Measurements from ENCODE around the gene SSTR3. TPM values are rescaled to one million over a fixed set of nuclear protein-coding genes. Genes with fewer than 3 reads are reported as not detected.

The SSTR3 gene
- total RNA-seq, 1 donor from 2014 or later, result not detected

GRCh38 chr22:37245740-37246139, 33.5 kb upstream of the SSTR3 start:
- Histone ChIP-seq H3K27me3 (no peaks in the 10 kb centered on the region), H3K9me3 (no peaks in the 10 kb centered on the region), H3K4me1 (no peaks in the 10 kb centered on the region), H3K36me3 (no peaks in the 10 kb centered on the region), H3K27ac (no peak overlapping the region), H3K4me3 (no peak overlapping the region)
- intact Hi-C loops (cut with DNase I), result no loop called here
- no peak for DNase-seq (ENCODE audit: extremely low spot score in 2 of 2)
- TF ChIP-seq POLR2A (IDR thresholded peaks at IDR 0.05) (no peak), CTCF (IDR thresholded peaks at IDR 0.05) (no peak), POLR2AphosphoS5 (IDR thresholded peaks at IDR 0.05; ENCODE audit: insufficient read depth in 1 of 2, low read depth in 1 of 2) (no peak)

DNA sequence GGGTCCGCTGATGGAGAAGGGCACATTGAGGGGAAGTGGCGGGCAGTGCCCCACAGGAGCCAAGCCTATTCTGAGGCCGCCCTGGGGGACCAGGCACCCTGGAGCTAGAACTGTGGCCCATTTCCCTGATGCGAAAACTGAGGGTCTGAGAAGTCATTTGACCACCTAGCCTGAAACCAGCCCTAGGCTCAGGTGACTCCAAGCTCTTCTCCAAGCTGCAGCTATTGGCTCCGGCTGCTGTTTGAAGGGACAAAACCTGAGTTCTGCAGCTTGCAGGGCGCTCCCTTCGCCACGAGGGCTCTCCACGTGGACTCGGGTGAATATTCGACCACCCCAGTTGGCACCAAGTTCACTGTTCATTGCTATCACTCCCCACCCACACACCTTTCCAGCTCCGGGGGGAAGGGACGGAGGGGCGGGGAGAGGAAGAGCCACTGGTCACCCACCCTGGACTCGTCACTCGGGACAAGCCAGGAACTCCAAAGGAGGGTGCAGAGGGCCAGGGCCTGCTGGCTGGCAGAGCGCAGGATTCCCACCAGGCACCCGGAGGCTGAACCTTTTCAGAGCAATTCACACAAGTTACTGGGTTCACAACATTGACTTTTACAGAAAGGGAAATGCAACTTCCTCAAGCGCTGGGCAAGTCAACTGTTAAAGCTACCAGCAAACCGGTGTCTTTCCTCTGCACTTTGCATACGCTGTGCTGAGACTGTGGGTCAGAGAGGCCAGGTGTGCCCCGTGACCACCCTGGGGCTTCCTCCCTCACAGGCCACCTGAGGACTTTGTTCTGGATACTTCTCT, 32.8 kb upstream of the SSTR3 start:
- Histone ChIP-seq H3K36me3 (no peaks in the 10 kb centered on the region), H3K4me3 (no peak overlapping the region), H3K9me3 (no peaks in the 10 kb centered on the region), H3K27me3 (no peaks in the 10 kb centered on the region), H3K27ac (no peak overlapping the region), H3K4me1 (no peaks in the 10 kb centered on the region)
- intact Hi-C loops (cut with DNase I), result no loop called here
- no peak for DNase-seq (ENCODE audit: extremely low spot score in 2 of 2)
- TF ChIP-seq POLR2AphosphoS5 (IDR thresholded peaks at IDR 0.05; ENCODE audit: insufficient read depth in 1 of 2, low read depth in 1 of 2) (no peak), CTCF (IDR thresholded peaks at IDR 0.05) (no peak), POLR2A (IDR thresholded peaks at IDR 0.05) (no peak)

DNA sequence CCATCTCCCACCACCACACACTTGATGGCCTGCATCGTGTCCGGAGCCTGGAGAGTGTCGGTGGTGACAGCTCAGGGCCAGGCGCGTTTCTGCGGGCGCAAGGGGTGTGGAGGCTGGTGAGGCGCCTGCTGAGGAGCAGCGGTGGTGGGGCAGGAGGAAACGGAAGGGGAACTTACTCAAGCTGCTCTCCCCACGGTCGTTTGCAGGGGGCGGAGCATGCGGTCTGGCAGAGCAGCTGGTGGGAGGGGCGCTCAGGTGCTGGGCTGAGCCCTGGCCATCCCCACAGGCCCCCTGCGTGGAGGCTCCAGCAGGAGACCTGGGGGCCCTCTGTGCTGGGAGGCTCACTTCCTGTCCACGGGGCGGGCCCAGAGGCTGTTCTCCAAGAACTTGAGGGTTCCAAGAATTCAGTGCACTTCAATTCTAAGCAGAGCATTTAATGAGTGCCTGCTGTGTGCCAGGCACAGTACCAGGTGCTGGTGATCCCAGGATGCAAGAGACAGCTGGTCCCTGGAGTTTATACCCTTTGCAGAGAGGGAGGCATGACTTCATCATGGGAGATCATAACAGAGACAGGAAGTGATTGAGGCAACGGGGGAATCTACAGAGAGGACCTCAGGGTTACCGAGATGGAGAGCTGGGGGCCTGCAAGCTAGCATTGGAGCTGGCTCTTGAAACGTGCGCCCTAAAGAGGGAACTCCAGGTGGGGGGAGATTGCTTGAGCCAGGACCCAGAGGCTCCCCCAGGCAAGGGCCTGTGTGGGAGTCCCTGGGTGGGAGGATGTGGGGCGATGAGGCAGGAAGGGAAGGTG, 32.0 kb upstream of the SSTR3 start, which contains the start of gene RAC2:
Gene RAC2, minus strand, starts transcription at position 156 of the 808 bp plus-strand sequence. Its CDS starts 121 bp downstream, at position 35.
- Histone ChIP-seq H3K4me1 (no peaks in the 10 kb centered on the region), H3K36me3 (no peaks in the 10 kb centered on the region), H3K4me3 (peak within 1 kb of the TSS; percentile 35 to 38), H3K27me3 (no peaks in the 10 kb centered on the region), H3K27ac (peak within 1 kb of the TSS; percentile 13), H3K9me3 (no peaks in the 10 kb centered on the region)
- intact Hi-C loops (cut with DNase I), result no loop called here
- TF ChIP-seq POLR2AphosphoS5 (IDR thresholded peaks at IDR 0.05; ENCODE audit: insufficient read depth in 1 of 2, low read depth in 1 of 2), result peak in 1 of 2 donors; percentile 18
- TF ChIP-seq CTCF (IDR thresholded peaks at IDR 0.05), result no peak
- no peak for TF ChIP-seq POLR2A (IDR thresholded peaks at IDR 0.05)
- no peak for DNase-seq (ENCODE audit: extremely low spot score in 2 of 2)

GRCh38 chr22:37243402-37244113, 31.3 kb upstream of the SSTR3 start:
- Histone ChIP-seq H3K36me3 (no peaks in the 10 kb centered on the region), H3K27me3 (no peaks in the 10 kb centered on the region), H3K4me1 (no peaks in the 10 kb centered on the region), H3K27ac (peak overlapping the region; percentile 13), H3K4me3 (peak overlapping the region; percentile 35 to 38), H3K9me3 (no peaks in the 10 kb centered on the region)
- TF ChIP-seq POLR2AphosphoS5 (IDR thresholded peaks at IDR 0.05; ENCODE audit: insufficient read depth in 1 of 2, low read depth in 1 of 2) (no peak), POLR2A (IDR thresholded peaks at IDR 0.05) (no peak), CTCF (IDR thresholded peaks at IDR 0.05) (no peak)
- intact Hi-C loops (cut with DNase I), result no loop called here
- DNase-seq (ENCODE audit: extremely low spot score in 2 of 2), result no peak
